Astrocyte (in vitro differentiated cells and primary cell): ENCODE measurements around the gene TENM4. TPM values are rescaled to one million over a fixed set of nuclear protein-coding genes. Genes with fewer than 3 reads are reported as not detected.

Experiments
- DNase-seq: peaks from one replicate; pipeline ENCODE4 v3.0.0-alpha.2; 2010; ENCODE audit warnings: low read depth
- FAIRE-seq: peaks from 2 replicates; lab custom pipeline; 2011; peaks lifted over from hg19 to GRCh38; lab: Jason Lieb, UNC
- H2AFZ ChIP-seq: 2 replicates; pipeline ENCODE4 v1.6.0; 2012; ENCODE audit warnings: low read depth, low read length, inconsistent platforms
- H3K27ac ChIP-seq: 2 replicates; pipeline ENCODE4 v1.5.1; 2011; ENCODE audit warnings: low read depth, low read length, inconsistent platforms
- H3K27me3 ChIP-seq: 2 replicates; pipeline ENCODE4 v1.6.0; 2011; ENCODE audit warnings: low read length, inconsistent platforms; ENCODE audit not compliant: insufficient read depth
- H3K36me3 ChIP-seq: 2 replicates; pipeline ENCODE4 v1.5.1; 2011; ENCODE audit warnings: low read length, inconsistent platforms; ENCODE audit not compliant: insufficient read depth
- H3K4me1 ChIP-seq: 2 replicates; pipeline ENCODE4 v1.5.1; 2011; ENCODE audit warnings: low read length, inconsistent platforms; ENCODE audit not compliant: insufficient read depth
- H3K4me2 ChIP-seq: 2 replicates; pipeline ENCODE4 v1.6.0; 2012; ENCODE audit warnings: low read length, inconsistent platforms
- H3K4me3 ChIP-seq: 2 replicates; pipeline ENCODE4 v1.5.1; 2011; ENCODE audit warnings: low read depth, mild to moderate bottlenecking, low read length, inconsistent platforms; ENCODE audit not compliant: insufficient read depth
- H3K79me2 ChIP-seq: 2 replicates; pipeline ENCODE4 v1.6.0; 2012; ENCODE audit warnings: mild to moderate bottlenecking, low read length, inconsistent platforms; ENCODE audit not compliant: insufficient read depth
- H3K9ac ChIP-seq: 2 replicates; pipeline ENCODE4 v1.6.0; 2012; ENCODE audit warnings: mild to moderate bottlenecking, low read length, inconsistent platforms
- H3K9me3 ChIP-seq: 2 replicates; pipeline ENCODE4 v1.5.1; 2012; ENCODE audit warnings: low read depth, mild to moderate bottlenecking, low read length, inconsistent platforms; ENCODE audit not compliant: insufficient read depth
- H4K20me1 ChIP-seq: 2 replicates; pipeline ENCODE4 v1.6.0; 2012; ENCODE audit warnings: low read length, inconsistent platforms; ENCODE audit not compliant: insufficient read depth
- H3K27ac Mint-ChIP-seq: one replicate; pipeline ENCODE4 v1.8.0; 2021; ENCODE audit warnings: mild to moderate bottlenecking, mixed read lengths; ENCODE audit not compliant: unreplicated experiment
- H3K27me3 Mint-ChIP-seq: one replicate; pipeline ENCODE4 v1.8.0; 2021; ENCODE audit warnings: low read depth, mixed read lengths; ENCODE audit not compliant: unreplicated experiment
- H3K36me3 Mint-ChIP-seq: one replicate; pipeline ENCODE4 v1.8.0; 2021; ENCODE audit warnings: low read depth, mixed read lengths; ENCODE audit not compliant: unreplicated experiment
- H3K4me1 Mint-ChIP-seq: one replicate; pipeline ENCODE4 v1.8.0; 2021; ENCODE audit warnings: low read depth, mixed read lengths; ENCODE audit not compliant: unreplicated experiment
- H3K4me3 Mint-ChIP-seq: one replicate; pipeline ENCODE4 v1.8.0; 2021; ENCODE audit warnings: mild to moderate bottlenecking, moderate library complexity, mixed read lengths; ENCODE audit not compliant: unreplicated experiment
- H3K9me3 Mint-ChIP-seq: one replicate; pipeline ENCODE4 v1.8.0; 2021; ENCODE audit warnings: mild to moderate bottlenecking, mixed read lengths; ENCODE audit not compliant: unreplicated experiment
- EZH2 ChIP-seq: IDR thresholded peaks from 2 replicates; pipeline ENCODE4 v1.6.1; 2012; ENCODE audit warnings: mild to moderate bottlenecking, low read length, inconsistent platforms; ENCODE audit not compliant: insufficient read depth
- total RNA-seq: library from RNA; stranded (reverse); gene quantifications from 2 replicates; pipeline ENCODE4 v1.2.1, GENCODE V29; 2021
- TF ChIP-seq, protein P1 (sequence below): IDR thresholded peaks from 2 replicates; pipeline ENCODE4 v1.5.1; 2011; ENCODE audit warnings: low read depth, mild to moderate bottlenecking, inconsistent platforms, low read length, moderate library complexity; ENCODE audit not compliant: insufficient read depth

TENM4 gene
- total RNA-seq, 1 donor from 2014 or later = 7.5 TPM

DNA sequence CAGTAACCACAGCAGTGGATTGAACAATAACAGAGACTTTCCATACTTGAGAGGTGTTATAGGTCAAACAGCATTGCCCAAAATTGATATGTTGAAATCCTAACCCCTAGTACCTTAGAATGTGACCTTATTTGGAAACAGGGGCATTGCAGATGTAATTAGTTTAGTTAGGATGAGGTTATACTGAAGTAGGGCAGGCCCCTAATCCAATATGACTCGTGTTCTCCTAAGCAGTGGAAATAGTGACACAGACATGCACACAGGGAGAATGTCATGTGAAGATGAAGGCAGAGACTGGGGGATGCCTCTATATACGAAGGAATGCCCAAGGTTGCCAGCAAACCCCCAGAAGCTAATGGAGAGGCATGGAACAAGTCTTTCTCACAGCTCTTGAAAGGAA lies 270.5 kb downstream of the TENM4 start:
- no peak overlapping the region for H2AFZ ChIP-seq
- H3K4me3 ChIP-seq = no peak overlapping the region
- DNase-seq (no peak), FAIRE-seq (no peak)
- H3K27me3 ChIP-seq = no peaks in the 10 kb centered on the region
- H3K79me2 ChIP-seq = no peaks in the 10 kb centered on the region
- Mint-ChIP-seq H3K4me3 (no peak overlapping the region), H3K4me1 (peaks cover 45% of the 10 kb centered on the region), H3K9me3 (peaks cover 7% of the 10 kb centered on the region), H3K36me3 (no peaks in the 10 kb centered on the region), H3K27ac (no peak overlapping the region), H3K27me3 (no peaks in the 10 kb centered on the region)
- no peak overlapping the region for H3K9ac ChIP-seq
- TF ChIP-seq EZH2 = no peak
- TF ChIP-seq, protein P1, sequence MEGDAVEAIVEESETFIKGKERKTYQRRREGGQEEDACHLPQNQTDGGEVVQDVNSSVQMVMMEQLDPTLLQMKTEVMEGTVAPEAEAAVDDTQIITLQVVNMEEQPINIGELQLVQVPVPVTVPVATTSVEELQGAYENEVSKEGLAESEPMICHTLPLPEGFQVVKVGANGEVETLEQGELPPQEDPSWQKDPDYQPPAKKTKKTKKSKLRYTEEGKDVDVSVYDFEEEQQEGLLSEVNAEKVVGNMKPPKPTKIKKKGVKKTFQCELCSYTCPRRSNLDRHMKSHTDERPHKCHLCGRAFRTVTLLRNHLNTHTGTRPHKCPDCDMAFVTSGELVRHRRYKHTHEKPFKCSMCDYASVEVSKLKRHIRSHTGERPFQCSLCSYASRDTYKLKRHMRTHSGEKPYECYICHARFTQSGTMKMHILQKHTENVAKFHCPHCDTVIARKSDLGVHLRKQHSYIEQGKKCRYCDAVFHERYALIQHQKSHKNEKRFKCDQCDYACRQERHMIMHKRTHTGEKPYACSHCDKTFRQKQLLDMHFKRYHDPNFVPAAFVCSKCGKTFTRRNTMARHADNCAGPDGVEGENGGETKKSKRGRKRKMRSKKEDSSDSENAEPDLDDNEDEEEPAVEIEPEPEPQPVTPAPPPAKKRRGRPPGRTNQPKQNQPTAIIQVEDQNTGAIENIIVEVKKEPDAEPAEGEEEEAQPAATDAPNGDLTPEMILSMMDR = no peak
- H4K20me1 ChIP-seq = no peaks in the 10 kb centered on the region
- H3K27ac ChIP-seq = no peak overlapping the region
- no peaks in the 10 kb centered on the region for H3K9me3 ChIP-seq
- no peak overlapping the region for H3K4me2 ChIP-seq
- H3K4me1 ChIP-seq = peaks cover 18% of the 10 kb centered on the region
- H3K36me3 ChIP-seq = no peaks in the 10 kb centered on the region

DNA sequence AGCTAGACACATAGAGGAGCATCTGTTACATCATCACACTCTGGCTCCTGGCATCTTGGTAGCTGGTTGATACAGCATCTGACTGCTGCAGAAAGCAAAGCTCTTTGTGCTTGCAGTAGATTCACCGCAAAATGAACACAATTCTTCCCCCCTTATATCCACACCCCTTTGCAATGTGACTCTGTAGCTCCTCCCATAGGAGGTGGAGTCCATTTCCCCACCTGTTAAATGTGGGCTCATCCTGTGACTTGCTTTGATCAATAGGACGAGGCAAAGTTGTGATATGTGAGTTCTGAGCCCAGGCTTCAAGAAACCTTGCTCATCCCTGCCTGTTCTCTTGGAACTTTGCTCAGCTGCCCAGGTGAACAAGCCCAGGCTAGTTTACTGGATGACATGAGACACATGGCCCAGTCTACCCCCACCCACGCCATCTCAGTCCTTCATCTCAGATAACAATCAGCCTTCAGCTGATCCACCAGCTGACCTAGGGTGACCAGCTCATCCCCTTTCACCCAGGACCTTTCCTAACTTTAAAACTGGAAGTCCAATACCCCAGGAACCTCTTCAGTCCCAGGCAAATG lies 272.2 kb downstream of the TENM4 start:
- FAIRE-seq (no peak), DNase-seq (no peak)

More for the DNA sequence above, 272.2 kb downstream of the TENM4 start:
- Histone ChIP-seq H3K27me3 (no peaks in the 10 kb centered on the region), H3K27ac (no peak overlapping the region), H3K36me3 (no peaks in the 10 kb centered on the region), H4K20me1 (no peaks in the 10 kb centered on the region), H2AFZ (no peak overlapping the region), H3K4me2 (no peak overlapping the region), H3K9me3 (no peaks in the 10 kb centered on the region), H3K9ac (no peak overlapping the region), H3K79me2 (no peaks in the 10 kb centered on the region), H3K4me3 (no peak overlapping the region), H3K4me1 (peaks cover 6% of the 10 kb centered on the region)
- Mint-ChIP-seq H3K9me3 (peaks cover 7% of the 10 kb centered on the region), H3K36me3 (no peaks in the 10 kb centered on the region), H3K27me3 (no peaks in the 10 kb centered on the region), H3K4me3 (no peak overlapping the region), H3K27ac (peak overlapping the region; percentile 22), H3K4me1 (peaks cover 32% of the 10 kb centered on the region)
- TF ChIP-seq, protein P1 = no peak
- no peak for TF ChIP-seq EZH2
